Endothelial cell of umbilical vein (primary cell): ENCODE results near the gene CCDC146. TPM values are rescaled to one million over a fixed set of nuclear protein-coding genes. Genes with fewer than 3 reads are reported as not detected.

Source experiments
- BruUV-seq: library from RNA; stranded (reverse); fragments of 400-500 nt; replicated peaks from 2 replicates; lab custom pipeline; 2021; lab: Mats Ljungman, UMichigan
- CTCF ChIA-PET: fragments of 300-600, 350-600 bp; sonication (Branson Sonifier 250); formaldehyde crosslinking; loops from one replicate; lab custom pipeline; 2021; ENCODE audit warnings: antibody characterized with exemption, inconsistent platforms; lab: Charles Lee
- POLR2A ChIA-PET: fragments of 300-600, 350-600 bp; sonication (Branson Sonifier 250); formaldehyde crosslinking; loops from one replicate; lab custom pipeline; 2021; ENCODE audit warnings: antibody characterized with exemption, inconsistent platforms; lab: Charles Lee
- DNase-seq: peaks from one replicate; pipeline ENCODE4 v3.0.0-alpha.2; 2011; ENCODE audit warnings: low read depth, low spot score
- FAIRE-seq: peaks from 2 replicates; lab custom pipeline; 2011; peaks lifted over from hg19 to GRCh38; lab: Jason Lieb, UNC
- H2AFZ ChIP-seq: 2 replicates; pipeline ENCODE4 v1.6.0; 2012; ENCODE audit warnings: low read depth, low read length, control low read depth, inconsistent platforms
- H3K27ac ChIP-seq: 2 replicates; pipeline ENCODE4 v1.5.1; 2011; ENCODE audit warnings: low read depth, mild to moderate bottlenecking, control low read depth, low read length, moderate library complexity; ENCODE audit not compliant: insufficient read depth
- H3K27me3 ChIP-seq, 2 experiments: 2 replicates each; pipeline versions ENCODE4 v1.6.0 to v1.6.1; 2011; ENCODE audit warnings: low read length in 2 of 2, mixed read lengths in 1 of 2; ENCODE audit not compliant: control insufficient read depth in 2 of 2, insufficient read depth in 2 of 2
- H3K36me3 ChIP-seq, 2 experiments: 2 replicates in 1 of 2; 3 replicates in 1 of 2; pipeline ENCODE4 v1.5.1; 2011; ENCODE audit warnings: low read length in 2 of 2, mild to moderate bottlenecking in 1 of 2, moderate library complexity in 1 of 2; ENCODE audit not compliant: control insufficient read depth in 2 of 2, insufficient read depth in 2 of 2; ENCODE audit errors: extremely low read depth in 1 of 2
- H3K4me1 ChIP-seq: 3 replicates; pipeline ENCODE4 v1.5.1; 2011; ENCODE audit warnings: mild to moderate bottlenecking, low read length; ENCODE audit not compliant: control insufficient read depth, insufficient read depth; ENCODE audit errors: extremely low read depth
- H3K4me2 ChIP-seq: 2 replicates; pipeline ENCODE4 v1.6.1; 2011; ENCODE audit warnings: low read length, control low read depth, mixed read lengths; ENCODE audit not compliant: insufficient read depth
- H3K4me3 ChIP-seq, 3 experiments: fragments of 200-600 bp in 1 of 3; sonication (generic), shearing (Covaris generic) in 1 of 3; replicated peaks in 1 of 3; 2 replicates each; pipeline ENCODE4 v1.5.1; 2011 to 2016; ENCODE audit warnings: control low read depth in 3 of 3, low read length in 3 of 3, mild to moderate bottlenecking in 2 of 3, inconsistent platforms in 1 of 3, low read depth in 1 of 3, moderate library complexity in 1 of 3; ENCODE audit not compliant: insufficient read depth in 1 of 3
- H3K79me2 ChIP-seq: 2 replicates; pipeline ENCODE4 v1.6.0; 2012; ENCODE audit warnings: low read length, inconsistent platforms; ENCODE audit not compliant: control insufficient read depth, insufficient read depth
- H3K9ac ChIP-seq: replicated peaks from 2 replicates; pipeline ENCODE3; 2011; ENCODE audit warnings: low read length, control low read depth; ENCODE audit not compliant: insufficient read depth; ENCODE audit errors: extremely low read depth
- H3K9me1 ChIP-seq: replicated peaks from 3 replicates; pipeline ENCODE4 v1.6.0; 2011; ENCODE audit warnings: mild to moderate bottlenecking, low read length; ENCODE audit not compliant: control insufficient read depth, insufficient read depth; ENCODE audit errors: extremely low read depth
- H3K9me3 ChIP-seq: replicated peaks from 2 replicates; pipeline ENCODE4 v1.5.1; 2012; ENCODE audit warnings: low read length, inconsistent platforms; ENCODE audit not compliant: control insufficient read depth, insufficient read depth
- H4K20me1 ChIP-seq: replicated peaks from 2 replicates; pipeline ENCODE3; 2011; ENCODE audit warnings: mild to moderate bottlenecking, low read length; ENCODE audit not compliant: control insufficient read depth, insufficient read depth; ENCODE audit errors: extremely low read depth
- EZH2 ChIP-seq: IDR thresholded peaks from 2 replicates; pipeline ENCODE4 v1.6.1; 2012; ENCODE audit warnings: borderline replicate concordance, low read depth, mild to moderate bottlenecking, moderate library complexity, low read length, inconsistent platforms; ENCODE audit not compliant: severe bottlenecking
- FOS ChIP-seq: IDR thresholded peaks from 2 replicates; pipeline ENCODE4 v1.6.1; 2011; ENCODE audit warnings: mild to moderate bottlenecking, low read length, moderate library complexity, borderline replicate concordance; ENCODE audit not compliant: insufficient read depth
- GATA2 ChIP-seq: IDR thresholded peaks from 2 replicates; pipeline ENCODE4 v1.7.0; 2011; ENCODE audit warnings: low read depth, mild to moderate bottlenecking, moderate library complexity, mixed read lengths, low read length; ENCODE audit not compliant: insufficient read length, insufficient read depth
- JUN ChIP-seq: IDR thresholded peaks from 2 replicates; pipeline ENCODE4 v1.6.1; 2011; ENCODE audit warnings: borderline replicate concordance, low read depth; ENCODE audit not compliant: insufficient read length, insufficient read depth
- MYC ChIP-seq: IDR thresholded peaks from one replicate; pipeline ENCODE4 v1.6.1; 2011; ENCODE audit warnings: mild to moderate bottlenecking, low read depth, low read length
- POLR2A ChIP-seq: IDR thresholded peaks from 2 replicates; pipeline ENCODE4 v1.6.1; 2012; ENCODE audit warnings: low read depth, mild to moderate bottlenecking, control low read depth, low read length
- POLR2AphosphoS5 ChIP-seq: IDR thresholded peaks from 2 replicates; pipeline ENCODE4 v1.6.1; 2012; ENCODE audit warnings: low read depth, mild to moderate bottlenecking, control low read depth, low read length, moderate library complexity; ENCODE audit not compliant: insufficient read depth
- dilution Hi-C: fragments of 300-500 bp; cut with MboI; formaldehyde crosslinking; loops from one replicate; pipeline ENCODE4 v1.15.0; 2019; ENCODE audit warnings: low sequenced_read_pairs; ENCODE audit not compliant: extremely low pct_ligation_motif_present
- intact Hi-C: fragments of 100-400 bp; cut with micrococcal nuclease; formaldehyde crosslinking; loops from one replicate; pipeline ENCODE4 v1.10.0; 2022
- polyA plus RNA-seq, 4 experiments: library from polyadenylated mRNA; depleted of rRNA in 3 of 4; stranded (reverse) in 3 of 4; unstranded in 1 of 4; fragments of >200 nt; gene quantifications; 2 replicates each; pipeline versions ENCODE4 v1.2.1 to v1.2.3, GENCODE V29; 2011 to 2012; ENCODE audit warnings: missing spikeins in 1 of 4
- total RNA-seq: library from RNA; stranded (reverse); gene quantifications from 2 replicates; pipeline ENCODE4 v1.2.3, GENCODE V29; 2021
- TF ChIP-seq, protein P1 (sequence below), 2 donors: IDR thresholded peaks; 1 replicate in 1 of 2; 2 replicates in 1 of 2; pipeline ENCODE4 v1.5.1; 2011; ENCODE audit warnings: low read length in 2 of 2, mild to moderate bottlenecking in 2 of 2, moderate library complexity in 2 of 2, control low read depth in 1 of 2, inconsistent platforms in 1 of 2, low read depth in 1 of 2; ENCODE audit not compliant: insufficient read depth in 1 of 2; ENCODE audit errors: extremely low read depth in 1 of 2
- TF ChIP-seq, protein P2 (sequence below): IDR thresholded peaks from 2 replicates; pipeline ENCODE4 v1.6.1; 2011; ENCODE audit not compliant: insufficient read depth, insufficient read length

Gene CCDC146
- total and polyA plus RNA-seq, 2 donors (not counting 3 experiments of a cell fraction or from before 2014, with no cell fraction given) = 0.65 to 2.2 TPM

GRCh38 chr7:77318019-77318418 lies 195.6 kb downstream of the CCDC146 start:
- no peak overlapping the region for H3K4me2 ChIP-seq
- no peak overlapping the region for H2AFZ ChIP-seq
- H3K4me1 ChIP-seq = no peaks in the 10 kb centered on the region
- intact Hi-C loops (no loop called here), dilution Hi-C loops (no loop called here)
- H3K27me3 ChIP-seq = no peaks in the 10 kb centered on the region
- H3K9me1 ChIP-seq = no peaks in the 10 kb centered on the region
- TF ChIP-seq MYC (no peak), FOS (no peak), EZH2 (no peak), GATA2 (no peak), JUN (no peak), POLR2A (no peak), POLR2AphosphoS5 (no peak)
- TF ChIP-seq, protein P1, sequence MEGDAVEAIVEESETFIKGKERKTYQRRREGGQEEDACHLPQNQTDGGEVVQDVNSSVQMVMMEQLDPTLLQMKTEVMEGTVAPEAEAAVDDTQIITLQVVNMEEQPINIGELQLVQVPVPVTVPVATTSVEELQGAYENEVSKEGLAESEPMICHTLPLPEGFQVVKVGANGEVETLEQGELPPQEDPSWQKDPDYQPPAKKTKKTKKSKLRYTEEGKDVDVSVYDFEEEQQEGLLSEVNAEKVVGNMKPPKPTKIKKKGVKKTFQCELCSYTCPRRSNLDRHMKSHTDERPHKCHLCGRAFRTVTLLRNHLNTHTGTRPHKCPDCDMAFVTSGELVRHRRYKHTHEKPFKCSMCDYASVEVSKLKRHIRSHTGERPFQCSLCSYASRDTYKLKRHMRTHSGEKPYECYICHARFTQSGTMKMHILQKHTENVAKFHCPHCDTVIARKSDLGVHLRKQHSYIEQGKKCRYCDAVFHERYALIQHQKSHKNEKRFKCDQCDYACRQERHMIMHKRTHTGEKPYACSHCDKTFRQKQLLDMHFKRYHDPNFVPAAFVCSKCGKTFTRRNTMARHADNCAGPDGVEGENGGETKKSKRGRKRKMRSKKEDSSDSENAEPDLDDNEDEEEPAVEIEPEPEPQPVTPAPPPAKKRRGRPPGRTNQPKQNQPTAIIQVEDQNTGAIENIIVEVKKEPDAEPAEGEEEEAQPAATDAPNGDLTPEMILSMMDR (IDR thresholded peaks at IDR 0.05; ENCODE audit: extremely low read depth in 1 of 2, insufficient read depth in 1 of 2, low read depth in 1 of 2, low read length in 2 of 2) = no peak
- TF ChIP-seq, protein P2, sequence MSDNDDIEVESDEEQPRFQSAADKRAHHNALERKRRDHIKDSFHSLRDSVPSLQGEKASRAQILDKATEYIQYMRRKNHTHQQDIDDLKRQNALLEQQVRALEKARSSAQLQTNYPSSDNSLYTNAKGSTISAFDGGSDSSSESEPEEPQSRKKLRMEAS = no peak
- no peak for FAIRE-seq
- H3K9me3 ChIP-seq = no peaks in the 10 kb centered on the region
- DNase-seq = no peak
- ChIA-PET CTCF (no interaction called here), POLR2A (no interaction called here)
- no peaks in the 10 kb centered on the region for H3K79me2 ChIP-seq
- H3K9ac ChIP-seq = no peak overlapping the region
- BruUV-seq = no TSS peak
- no peak overlapping the region for H3K4me3 ChIP-seq
- no peaks in the 10 kb centered on the region for H3K36me3 ChIP-seq
- H4K20me1 ChIP-seq = no peaks in the 10 kb centered on the region
- no peak overlapping the region for H3K27ac ChIP-seq
